K562 (cell line): ENCODE results near the gene EIPR1. TPM values are rescaled to one million over a fixed set of nuclear protein-coding genes. Genes with fewer than 3 reads are reported as not detected.

Source experiments
- ATAC-seq: fragments of 200-7000 bp; cut with Tn5 transposase; 3 replicates; pipeline ENCODE4 v1.9.1; 2020; ENCODE audit warnings: moderate library complexity
- BruUV-seq: library from RNA; stranded (reverse); fragments of 400-500 nt; replicated peaks from 2 replicates; lab custom pipeline; 2021; lab: Mats Ljungman, UMichigan
- CTCF ChIA-PET: fragments of 300-600 bp; formaldehyde crosslinking; extraction: SDS; loops from one replicate; lab custom pipeline; 2021; ENCODE audit warnings: low intra/inter-chr PET ratio; lab: Yijun Ruan, JAX
- POLR2A ChIA-PET: fragments of 300-600, 350-650 bp; sonication (Branson Sonifier 250); formaldehyde crosslinking; extraction: SDS; loops from one replicate; lab custom pipeline; 2021; ENCODE audit warnings: antibody characterized with exemption, inconsistent platforms; lab: Yijun Ruan, JAX
- DNase-seq, 4 experiments: peaks; one replicate each; pipeline versions ENCODE4 v3.0.0 to v3.0.0-alpha.2; 2011 to 2018; ENCODE audit warnings: low spot score in 3 of 4, mixed read lengths in 3 of 4; ENCODE audit errors: extremely low read depth in 1 of 4
- FAIRE-seq: peaks from 2 replicates; lab custom pipeline; 2011; peaks lifted over from hg19 to GRCh38; lab: Jason Lieb, UNC
- H2AFZ ChIP-seq: 2 replicates; pipeline ENCODE4 v1.6.0; 2011; ENCODE audit warnings: low read depth, low read length, control low read depth, inconsistent platforms
- H3K27ac ChIP-seq: fragments of 200-600 bp; 3 replicates; pipeline ENCODE4 v1.8.0; 2011; ENCODE audit warnings: low read depth, mild to moderate bottlenecking, control low read depth, inconsistent platforms, low read length, moderate library complexity, mixed read lengths; ENCODE audit errors: extremely low read depth
- H3K27me3 ChIP-seq, 2 experiments: fragments of 300-600 bp in 1 of 2; 2 replicates in 1 of 2; 3 replicates in 1 of 2; pipeline versions ENCODE4 v1.6.0 to v1.8.0; 2011; ENCODE audit warnings: inconsistent platforms in 2 of 2, low read length in 2 of 2, mild to moderate bottlenecking in 1 of 2, mixed read lengths in 1 of 2, moderate library complexity in 1 of 2; ENCODE audit not compliant: control insufficient read depth in 2 of 2, insufficient read depth in 2 of 2
- H3K36me3 ChIP-seq: fragments of 300-600 bp; 3 replicates; pipeline ENCODE4 v1.8.0; 2011; ENCODE audit warnings: mild to moderate bottlenecking, low read length, inconsistent platforms; ENCODE audit not compliant: control insufficient read depth, insufficient read depth
- H3K4me1 ChIP-seq, 2 experiments: fragments of 200-600 bp in 1 of 2; replicated peaks in 1 of 2; 2 replicates in 1 of 2; 3 replicates in 1 of 2; pipeline versions ENCODE4 v1.5.1 to v1.8.0; 2011; ENCODE audit warnings: inconsistent platforms in 2 of 2, low read length in 2 of 2, mild to moderate bottlenecking in 1 of 2, mixed read lengths in 1 of 2, moderate library complexity in 1 of 2; ENCODE audit not compliant: control insufficient read depth in 2 of 2, insufficient read depth in 2 of 2
- H3K4me2 ChIP-seq: 2 replicates; pipeline ENCODE4 v1.6.1; 2011; ENCODE audit warnings: low read length, control low read depth, inconsistent platforms, mixed read lengths; ENCODE audit not compliant: insufficient read depth
- H3K4me3 ChIP-seq: fragments of 200-600 bp; sonication (generic), shearing (Covaris generic); 2 replicates; pipeline ENCODE4 v1.5.1; 2016; ENCODE audit warnings: control low read depth, inconsistent platforms
- H3K79me2 ChIP-seq: fragments of 200-600 bp; 3 replicates; pipeline ENCODE4 v1.8.0; 2011; ENCODE audit warnings: low read length, inconsistent platforms; ENCODE audit not compliant: control insufficient read depth, insufficient read depth
- H3K9ac ChIP-seq, 2 experiments: 2 replicates each; pipeline versions ENCODE4 v1.6.0 to v1.6.1; 2011; ENCODE audit warnings: low read depth in 2 of 2, low read length in 2 of 2, control low read depth in 1 of 2, inconsistent platforms in 1 of 2, mild to moderate bottlenecking in 1 of 2, mixed read lengths in 1 of 2; ENCODE audit not compliant: insufficient read depth in 1 of 2
- H3K9me1 ChIP-seq: one replicate; pipeline ENCODE4 v1.6.0; 2011; ENCODE audit warnings: inconsistent platforms, mild to moderate bottlenecking, low read length, moderate library complexity; ENCODE audit not compliant: control insufficient read depth, insufficient read depth
- H3K9me3 ChIP-seq: replicated peaks from 2 replicates; pipeline ENCODE4 v1.5.1; 2011; ENCODE audit warnings: low read depth, low read length, inconsistent platforms; ENCODE audit not compliant: control insufficient read depth, insufficient read depth
- H4K20me1 ChIP-seq: replicated peaks from 2 replicates; pipeline ENCODE4 v1.6.1; 2011; ENCODE audit warnings: low read length, inconsistent platforms, mixed read lengths; ENCODE audit not compliant: control insufficient read depth, insufficient read depth
- ARNT ChIP-seq, 2 experiments: fragments of 450-650 bp; IDR thresholded peaks; 2 replicates each; pipeline ENCODE4 v1.6.1; 2016; ENCODE audit warnings: mild to moderate bottlenecking in 1 of 2
- ZNF212 ChIP-seq: fragments of 450-650 bp; formaldehyde crosslinking; IDR thresholded peaks from 2 replicates; pipeline ENCODE4 v1.4.0; 2020; ENCODE audit warnings: mild to moderate bottlenecking
- ZNF77 ChIP-seq: fragments of 250-450 bp; sonication (Bioruptor Pico); IDR thresholded peaks from 2 replicates; pipeline ENCODE4 v1.5.0; 2020
- WGBS: fragments of 100-300 bp; shearing (Covaris generic); methylation state at CpG from one replicate; pipeline ENCODE4 v1.1.6; 2016; ENCODE audit warnings: low coverage, mixed read lengths; ENCODE audit not compliant: insufficient coverage; ENCODE audit errors: missing lambda C conversion rate; 5-methylcytosine and 5-hydroxymethylcytosine counted together
- in situ Hi-C: fragments of 300-500 bp; cut with MboI; formaldehyde crosslinking; loops from 4 replicates; pipeline ENCODE4 v1.15.0; 2018; ENCODE audit warnings: inconsistent platforms, mixed read lengths
- intact Hi-C: fragments of 100-400 bp; cut with micrococcal nuclease; formaldehyde crosslinking; loops from 2 replicates; pipeline ENCODE4 v1.14.2; 2022
- polyA plus RNA-seq, 8 experiments: library from polyadenylated mRNA; depleted of rRNA in 4 of 8; stranded (reverse) in 5 of 8; unstranded in 3 of 8; fragments of >200 nt; fragmentation: Nextera tagmentation in 2 of 8; fragmentation: Illumina TruSeq in 1 of 8; extraction: Ambion mirVana in 2 of 8; extraction: Trizol in 1 of 8; gene quantifications; 2 replicates each; pipeline versions ENCODE4 v1.2.1 to v1.2.3, GENCODE V29; 2011 to 2014; ENCODE audit warnings: inconsistent platforms in 1 of 8, missing spikeins in 1 of 8
- total RNA-seq, 7 experiments: library from RNA; depleted of rRNA in 6 of 7; stranded (reverse); fragments of >200 nt in 6 of 7; fragmentation: Illumina TruSeq in 2 of 7; extraction: Trizol in 2 of 7; gene quantifications; 2 replicates each; pipeline versions ENCODE4 v1.2.1 to v1.2.3, GENCODE V29; 2011 to 2021; ENCODE audit warnings: low replicate concordance in 1 of 7

EIPR1 gene
- total and polyA plus RNA-seq, 9 of the 15 experiments (the other 6 are each of a cell fraction or from before 2014, with no cell fraction given), result 19.9 to 54.4 (median 35.9) TPM

DNA sequence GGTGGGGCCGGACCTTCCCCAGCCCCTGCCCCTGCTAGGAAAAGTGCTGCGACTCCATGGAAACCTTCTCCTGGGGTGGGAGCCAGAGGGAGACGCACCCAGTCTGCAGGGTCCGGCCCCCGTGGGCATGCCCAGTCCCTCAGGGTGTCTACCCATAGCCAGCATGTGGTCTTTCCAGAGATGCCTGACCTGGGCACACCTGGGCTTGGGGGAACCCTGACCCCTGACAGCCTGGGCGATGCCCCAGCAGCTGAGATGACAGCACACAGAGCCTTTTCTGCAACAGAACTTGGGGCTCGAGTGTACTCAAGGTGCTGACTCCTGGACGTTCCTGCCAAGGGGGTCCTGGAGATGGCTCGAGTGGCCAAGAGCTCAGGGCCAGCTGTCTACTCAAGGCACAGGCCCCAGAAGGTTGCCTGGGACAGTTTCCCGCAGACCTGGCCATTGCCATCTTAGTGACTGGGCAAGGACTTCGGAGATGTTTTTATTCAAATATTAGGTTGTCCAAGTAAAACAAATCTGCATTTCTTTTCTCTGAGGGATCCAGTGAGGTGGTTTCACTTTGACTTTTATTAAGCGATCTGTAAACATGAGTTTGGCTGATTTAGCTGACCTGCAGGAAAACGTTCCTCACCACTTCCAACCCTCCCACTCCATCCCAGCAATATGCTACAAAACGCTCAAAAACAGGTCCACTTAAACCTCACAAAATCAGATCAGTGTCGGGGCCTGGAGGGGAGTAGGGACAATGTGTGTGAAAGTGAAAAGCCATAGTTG lies 228.0 kb downstream of the EIPR1 start:
- H3K9me1 ChIP-seq, result no peaks in the 10 kb centered on the region
- FAIRE-seq, result no peak
- no peak overlapping the region for H3K27ac ChIP-seq

GRCh38 chr2:3148716-3149115 lies 228.9 kb downstream of the EIPR1 start:
- Histone ChIP-seq H3K36me3 (no peaks in the 10 kb centered on the region), H3K4me3 (no peak overlapping the region), H3K4me2 (no peak overlapping the region), H3K79me2 (no peaks in the 10 kb centered on the region), H3K4me1 (peaks cover 3 to 11% of the 10 kb centered on the region in 2 experiments; a peak in 2 of 5 replicates), H2AFZ (no peak overlapping the region), H3K27ac (no peak overlapping the region), H3K9me1 (no peaks in the 10 kb centered on the region), H4K20me1 (no peaks in the 10 kb centered on the region), H3K9me3 (no peaks in the 10 kb centered on the region), H3K27me3 (peaks cover 4 to 41% of the 10 kb centered on the region in 2 experiments; a peak in 3 of 5 replicates)
- POLR2A ChIA-PET, result interaction anchor here (0.7 kb wide), 1 partner anchor 504 kb away, joined by 3 read pairs; no protein-coding TSS in a partner anchor
- intact Hi-C loops, result no loop called here
- 27% methylated on average over 17 of the region's 17 CpGs for WGBS
- no peak for ATAC-seq
- no peak for FAIRE-seq
- DNase-seq, result no peak
- in situ Hi-C loops, result no loop called here
- TF ChIP-seq ZNF77 (CRISPR knock-in tag) (no peak), ZNF212 (CRISPR knock-in tag) (no peak)
- TF ChIP-seq, all 486 proteins: peak for 0
- BruUV-seq, result no TSS peak
- CTCF ChIA-PET, result no interaction called here
- H3K9ac ChIP-seq, result no peak overlapping the region

More for the DNA sequence above, 228.0 kb downstream of the EIPR1 start:
- 23% methylated on average over 15 of the region's 15 CpGs for WGBS
- in situ Hi-C loops, result no loop called here
- ATAC-seq, result no peak
- Histone ChIP-seq H4K20me1 (no peaks in the 10 kb centered on the region), H3K9ac (no peak overlapping the region), H3K4me1 (peaks cover 0 to 11% of the 10 kb centered on the region in 2 experiments; a peak in 2 of 5 replicates), H3K9me3 (no peaks in the 10 kb centered on the region), H2AFZ (no peak overlapping the region), H3K4me3 (no peak overlapping the region), H3K36me3 (no peaks in the 10 kb centered on the region), H3K79me2 (no peaks in the 10 kb centered on the region), H3K27me3 (peaks cover 4 to 41% of the 10 kb centered on the region in 2 experiments; a peak in 3 of 5 replicates), H3K4me2 (no peak overlapping the region)
- CTCF ChIA-PET, result no interaction called here
- no TSS peak for BruUV-seq
- TF ChIP-seq ARNT (IDR thresholded peaks at IDR 0.05), result no peak
- POLR2A ChIA-PET, result interaction anchor here (0.7 kb wide), 1 partner anchor 503 kb away, joined by 3 read pairs; no protein-coding TSS in a partner anchor
- DNase-seq, result no peak
- intact Hi-C loops, result no loop called here
